ENCODE results near the gene CCRL2.

DNA sequence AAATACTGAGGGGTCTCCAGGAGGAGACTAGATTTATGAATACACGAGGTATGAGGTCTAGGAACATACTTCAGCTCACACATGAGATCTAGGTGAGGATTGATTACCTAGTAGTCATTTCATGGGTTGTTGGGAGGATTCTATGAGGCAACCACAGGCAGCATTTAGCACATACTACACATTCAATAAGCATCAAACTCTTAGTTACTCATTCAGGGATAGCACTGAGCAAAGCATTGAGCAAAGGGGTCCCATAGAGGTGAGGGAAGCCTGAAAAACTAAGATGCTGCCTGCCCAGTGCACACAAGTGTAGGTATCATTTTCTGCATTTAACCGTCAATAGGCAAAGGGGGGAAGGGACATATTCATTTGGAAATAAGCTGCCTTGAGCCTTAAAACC lies 31.8 kb upstream of the CCRL2 start:
- TF ChIP-seq, protein P1, sequence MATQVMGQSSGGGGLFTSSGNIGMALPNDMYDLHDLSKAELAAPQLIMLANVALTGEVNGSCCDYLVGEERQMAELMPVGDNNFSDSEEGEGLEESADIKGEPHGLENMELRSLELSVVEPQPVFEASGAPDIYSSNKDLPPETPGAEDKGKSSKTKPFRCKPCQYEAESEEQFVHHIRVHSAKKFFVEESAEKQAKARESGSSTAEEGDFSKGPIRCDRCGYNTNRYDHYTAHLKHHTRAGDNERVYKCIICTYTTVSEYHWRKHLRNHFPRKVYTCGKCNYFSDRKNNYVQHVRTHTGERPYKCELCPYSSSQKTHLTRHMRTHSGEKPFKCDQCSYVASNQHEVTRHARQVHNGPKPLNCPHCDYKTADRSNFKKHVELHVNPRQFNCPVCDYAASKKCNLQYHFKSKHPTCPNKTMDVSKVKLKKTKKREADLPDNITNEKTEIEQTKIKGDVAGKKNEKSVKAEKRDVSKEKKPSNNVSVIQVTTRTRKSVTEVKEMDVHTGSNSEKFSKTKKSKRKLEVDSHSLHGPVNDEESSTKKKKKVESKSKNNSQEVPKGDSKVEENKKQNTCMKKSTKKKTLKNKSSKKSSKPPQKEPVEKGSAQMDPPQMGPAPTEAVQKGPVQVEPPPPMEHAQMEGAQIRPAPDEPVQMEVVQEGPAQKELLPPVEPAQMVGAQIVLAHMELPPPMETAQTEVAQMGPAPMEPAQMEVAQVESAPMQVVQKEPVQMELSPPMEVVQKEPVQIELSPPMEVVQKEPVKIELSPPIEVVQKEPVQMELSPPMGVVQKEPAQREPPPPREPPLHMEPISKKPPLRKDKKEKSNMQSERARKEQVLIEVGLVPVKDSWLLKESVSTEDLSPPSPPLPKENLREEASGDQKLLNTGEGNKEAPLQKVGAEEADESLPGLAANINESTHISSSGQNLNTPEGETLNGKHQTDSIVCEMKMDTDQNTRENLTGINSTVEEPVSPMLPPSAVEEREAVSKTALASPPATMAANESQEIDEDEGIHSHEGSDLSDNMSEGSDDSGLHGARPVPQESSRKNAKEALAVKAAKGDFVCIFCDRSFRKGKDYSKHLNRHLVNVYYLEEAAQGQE (IDR thresholded peaks at IDR 0.05; ENCODE audit: borderline replicate concordance): no peak
- TF ChIP-seq, protein P2, sequence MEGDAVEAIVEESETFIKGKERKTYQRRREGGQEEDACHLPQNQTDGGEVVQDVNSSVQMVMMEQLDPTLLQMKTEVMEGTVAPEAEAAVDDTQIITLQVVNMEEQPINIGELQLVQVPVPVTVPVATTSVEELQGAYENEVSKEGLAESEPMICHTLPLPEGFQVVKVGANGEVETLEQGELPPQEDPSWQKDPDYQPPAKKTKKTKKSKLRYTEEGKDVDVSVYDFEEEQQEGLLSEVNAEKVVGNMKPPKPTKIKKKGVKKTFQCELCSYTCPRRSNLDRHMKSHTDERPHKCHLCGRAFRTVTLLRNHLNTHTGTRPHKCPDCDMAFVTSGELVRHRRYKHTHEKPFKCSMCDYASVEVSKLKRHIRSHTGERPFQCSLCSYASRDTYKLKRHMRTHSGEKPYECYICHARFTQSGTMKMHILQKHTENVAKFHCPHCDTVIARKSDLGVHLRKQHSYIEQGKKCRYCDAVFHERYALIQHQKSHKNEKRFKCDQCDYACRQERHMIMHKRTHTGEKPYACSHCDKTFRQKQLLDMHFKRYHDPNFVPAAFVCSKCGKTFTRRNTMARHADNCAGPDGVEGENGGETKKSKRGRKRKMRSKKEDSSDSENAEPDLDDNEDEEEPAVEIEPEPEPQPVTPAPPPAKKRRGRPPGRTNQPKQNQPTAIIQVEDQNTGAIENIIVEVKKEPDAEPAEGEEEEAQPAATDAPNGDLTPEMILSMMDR (IDR thresholded peaks at IDR 0.05; ENCODE audit: poor library complexity, severe bottlenecking): no peak
- TF ChIP-seq POLR2AphosphoS5 (IDR thresholded peaks at IDR 0.05): no peak
- TF ChIP-seq EP300 (conservative IDR thresholded peaks at IDR 0.05; ENCODE audit: poor library complexity, severe bottlenecking): no peak
- TF ChIP-seq EZH2 (IDR thresholded peaks at IDR 0.05; ENCODE audit: borderline replicate concordance, insufficient read depth, low read length, poor library complexity, severe bottlenecking): no peak
- no peak for TF ChIP-seq TAF1 (IDR thresholded peaks at IDR 0.05; ENCODE audit: low read depth)
- no peak for TF ChIP-seq SMC3 (conservative IDR thresholded peaks at IDR 0.05; ENCODE audit: poor library complexity)

All from neural cell (in vitro differentiated cells).